ENCODE data around the gene FAM151A.

DNA sequence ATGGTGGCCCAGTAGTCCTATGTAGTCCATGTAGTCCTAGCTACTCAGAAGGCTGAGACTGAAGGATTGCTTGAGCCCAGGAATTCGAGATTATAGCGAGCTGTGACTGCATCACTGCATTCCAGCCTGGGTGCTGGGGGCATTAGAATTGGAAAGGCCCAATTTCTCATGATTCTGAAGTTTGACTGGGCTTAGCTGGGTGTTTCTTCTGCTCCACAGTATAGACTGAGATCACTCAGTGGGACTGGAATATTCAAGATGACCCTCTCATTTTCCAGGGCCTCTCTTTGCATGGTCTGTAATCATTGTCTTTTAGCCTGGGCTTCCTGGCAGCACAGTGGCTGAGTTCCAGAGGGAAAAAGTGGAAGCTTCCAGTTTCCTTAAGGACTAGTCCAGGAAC, 44.5 kb upstream of the FAM151A start:
- TF ChIP-seq ZNF713 (CRISPR knock-in tag; IDR thresholded peaks at IDR 0.05) (no peak), PHF20 (CRISPR knock-in tag; IDR thresholded peaks at IDR 0.05) (no peak), PBX3 (CRISPR knock-in tag; IDR thresholded peaks at IDR 0.05; ENCODE audit: borderline replicate concordance) (no peak), THYN1 (CRISPR knock-in tag; IDR thresholded peaks at IDR 0.05; ENCODE audit: borderline replicate concordance, low read depth) (no peak), NFE2 (CRISPR knock-in tag; IDR thresholded peaks at IDR 0.05) (no peak), IKZF4 (CRISPR knock-in tag; IDR thresholded peaks at IDR 0.05; ENCODE audit: borderline replicate concordance, low read depth, not compliant biosample characterization) (no peak), ZNF274 (CRISPR knock-in tag; IDR thresholded peaks at IDR 0.05) (no peak), ETV5 (CRISPR knock-in tag; IDR thresholded peaks at IDR 0.05; ENCODE audit: borderline replicate concordance) (no peak)
- TF ChIP-seq, protein P1, sequence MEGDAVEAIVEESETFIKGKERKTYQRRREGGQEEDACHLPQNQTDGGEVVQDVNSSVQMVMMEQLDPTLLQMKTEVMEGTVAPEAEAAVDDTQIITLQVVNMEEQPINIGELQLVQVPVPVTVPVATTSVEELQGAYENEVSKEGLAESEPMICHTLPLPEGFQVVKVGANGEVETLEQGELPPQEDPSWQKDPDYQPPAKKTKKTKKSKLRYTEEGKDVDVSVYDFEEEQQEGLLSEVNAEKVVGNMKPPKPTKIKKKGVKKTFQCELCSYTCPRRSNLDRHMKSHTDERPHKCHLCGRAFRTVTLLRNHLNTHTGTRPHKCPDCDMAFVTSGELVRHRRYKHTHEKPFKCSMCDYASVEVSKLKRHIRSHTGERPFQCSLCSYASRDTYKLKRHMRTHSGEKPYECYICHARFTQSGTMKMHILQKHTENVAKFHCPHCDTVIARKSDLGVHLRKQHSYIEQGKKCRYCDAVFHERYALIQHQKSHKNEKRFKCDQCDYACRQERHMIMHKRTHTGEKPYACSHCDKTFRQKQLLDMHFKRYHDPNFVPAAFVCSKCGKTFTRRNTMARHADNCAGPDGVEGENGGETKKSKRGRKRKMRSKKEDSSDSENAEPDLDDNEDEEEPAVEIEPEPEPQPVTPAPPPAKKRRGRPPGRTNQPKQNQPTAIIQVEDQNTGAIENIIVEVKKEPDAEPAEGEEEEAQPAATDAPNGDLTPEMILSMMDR (CRISPR knock-in tag; IDR thresholded peaks at IDR 0.05) = no peak

Measured in HepG2 (cell line).